Fibroblast of lung (primary cell): ENCODE measurements around the gene MARCHF6. TPM values are rescaled to one million over a fixed set of nuclear protein-coding genes. Genes with fewer than 3 reads are reported as not detected.
"Not testable (repeated sequence)": the region's sequence is repeated elsewhere in the genome, so short reads cannot be mapped to it uniquely, and the experiment has no call there.

Source experiments
- DNase-seq, 2 donors: peaks; one replicate each; pipeline versions ENCODE4 v3.0.0 to v3.0.0-alpha.2; 2010; ENCODE audit warnings: low read depth in 2 of 2
- H2AFZ ChIP-seq: 2 replicates; pipeline ENCODE4 v1.5.1; 2012; ENCODE audit warnings: low read length, control low read depth, inconsistent platforms
- H3K27ac ChIP-seq: 2 replicates; pipeline ENCODE4 v1.5.1; 2011; ENCODE audit warnings: low read length, control low read depth; ENCODE audit not compliant: insufficient read depth
- H3K27me3 ChIP-seq: 2 replicates; pipeline ENCODE4 v1.5.1; 2011; ENCODE audit warnings: mild to moderate bottlenecking, low read length; ENCODE audit not compliant: control insufficient read depth, insufficient read depth
- H3K36me3 ChIP-seq: 2 replicates; pipeline ENCODE4 v1.5.1; 2011; ENCODE audit warnings: low read length; ENCODE audit not compliant: control insufficient read depth, insufficient read depth
- H3K4me1 ChIP-seq: 2 replicates; pipeline ENCODE4 v1.5.1; 2011; ENCODE audit warnings: low read length; ENCODE audit not compliant: control insufficient read depth, insufficient read depth; ENCODE audit errors: extremely low read depth
- H3K4me2 ChIP-seq: 2 replicates; pipeline ENCODE4 v1.5.1; 2011; ENCODE audit warnings: low read length, control low read depth; ENCODE audit not compliant: insufficient read depth; ENCODE audit errors: extremely low read depth
- H3K4me3 ChIP-seq, 4 experiments: fragments of 200-600 bp in 1 of 4; sonication (generic) in 1 of 4; replicated peaks in 1 of 4; 2 replicates each; pipeline ENCODE4 v1.5.1; 2011 to 2016; ENCODE audit warnings: low read length in 4 of 4, low read depth in 3 of 4, mild to moderate bottlenecking in 3 of 4, control low read depth in 2 of 4, inconsistent platforms in 1 of 4, mixed read lengths in 1 of 4; ENCODE audit not compliant: insufficient read depth in 1 of 4; ENCODE audit errors: control extremely low read depth in 1 of 4
- H3K79me2 ChIP-seq: 2 replicates; pipeline ENCODE4 v1.5.1; 2012; ENCODE audit warnings: mild to moderate bottlenecking, low read length, inconsistent platforms; ENCODE audit not compliant: control insufficient read depth, insufficient read depth
- H3K9ac ChIP-seq: 2 replicates; pipeline ENCODE4 v1.5.1; 2011; ENCODE audit warnings: mild to moderate bottlenecking, low read length, control low read depth; ENCODE audit not compliant: insufficient read depth
- H3K9me3 ChIP-seq: 2 replicates; pipeline ENCODE4 v1.5.1; 2012; ENCODE audit warnings: low read depth, low read length; ENCODE audit not compliant: control insufficient read depth, insufficient read depth
- H4K20me1 ChIP-seq: 2 replicates; pipeline ENCODE4 v1.5.1; 2011; ENCODE audit warnings: low read length; ENCODE audit not compliant: control insufficient read depth, insufficient read depth; ENCODE audit errors: extremely low read depth
- EZH2 ChIP-seq: IDR thresholded peaks from 2 replicates; pipeline ENCODE4 v1.5.1; 2012; ENCODE audit warnings: low read length, control low read depth, mild to moderate bottlenecking; ENCODE audit errors: missing control alignments
- polyA plus RNA-seq, 2 donors: library from polyadenylated mRNA; depleted of rRNA in 1 of 2; stranded (reverse) in 1 of 2; unstranded in 1 of 2; fragments of >200 nt; gene quantifications; 2 replicates each; pipeline ENCODE4 v1.2.1, GENCODE V29; 2011 to 2012; ENCODE audit warnings: missing spikeins in 1 of 2
- total RNA-seq: library from RNA; depleted of rRNA; stranded (reverse); fragments of >200 nt; gene quantifications from 2 replicates; pipeline ENCODE4 v1.2.1, GENCODE V29; 2014
- TF ChIP-seq, protein P1 (sequence below), 2 donors: IDR thresholded peaks in 1 of 2; conservative IDR thresholded peaks in 1 of 2; 1 replicate in 1 of 2; 2 replicates in 1 of 2; pipeline ENCODE4 v1.5.1; 2011 to 2012; ENCODE audit warnings: low read length in 2 of 2, control low read depth in 1 of 2, inconsistent platforms in 1 of 2, low read depth in 1 of 2, mild to moderate bottlenecking in 1 of 2

The MARCHF6 gene
- total and polyA plus RNA-seq, 2 donors (not counting 1 experiment from before 2014, with no cell fraction given) = 67.9 to 142 TPM

DNA sequence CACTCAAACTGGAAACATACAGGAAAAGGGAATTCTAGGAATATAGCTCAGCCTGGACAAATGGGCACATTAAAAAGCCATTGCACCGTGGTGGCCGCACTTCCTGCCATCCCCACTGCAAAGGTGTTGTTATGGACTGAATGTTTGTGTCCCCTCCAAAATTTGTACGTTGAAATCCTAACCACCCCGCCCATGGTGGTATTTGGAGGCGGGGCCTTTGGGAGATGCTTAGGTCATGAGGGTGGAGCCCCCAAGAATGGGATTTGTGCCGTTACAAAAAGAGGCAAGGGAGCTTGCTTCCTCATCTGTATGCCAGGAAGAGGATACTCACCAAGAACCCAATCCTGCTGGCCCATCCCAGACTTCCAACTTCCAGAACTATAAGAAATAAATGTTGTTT is 44.7 kb upstream of the MARCHF6 start:
- TF ChIP-seq, protein P1, sequence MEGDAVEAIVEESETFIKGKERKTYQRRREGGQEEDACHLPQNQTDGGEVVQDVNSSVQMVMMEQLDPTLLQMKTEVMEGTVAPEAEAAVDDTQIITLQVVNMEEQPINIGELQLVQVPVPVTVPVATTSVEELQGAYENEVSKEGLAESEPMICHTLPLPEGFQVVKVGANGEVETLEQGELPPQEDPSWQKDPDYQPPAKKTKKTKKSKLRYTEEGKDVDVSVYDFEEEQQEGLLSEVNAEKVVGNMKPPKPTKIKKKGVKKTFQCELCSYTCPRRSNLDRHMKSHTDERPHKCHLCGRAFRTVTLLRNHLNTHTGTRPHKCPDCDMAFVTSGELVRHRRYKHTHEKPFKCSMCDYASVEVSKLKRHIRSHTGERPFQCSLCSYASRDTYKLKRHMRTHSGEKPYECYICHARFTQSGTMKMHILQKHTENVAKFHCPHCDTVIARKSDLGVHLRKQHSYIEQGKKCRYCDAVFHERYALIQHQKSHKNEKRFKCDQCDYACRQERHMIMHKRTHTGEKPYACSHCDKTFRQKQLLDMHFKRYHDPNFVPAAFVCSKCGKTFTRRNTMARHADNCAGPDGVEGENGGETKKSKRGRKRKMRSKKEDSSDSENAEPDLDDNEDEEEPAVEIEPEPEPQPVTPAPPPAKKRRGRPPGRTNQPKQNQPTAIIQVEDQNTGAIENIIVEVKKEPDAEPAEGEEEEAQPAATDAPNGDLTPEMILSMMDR (conservative IDR thresholded peaks at IDR 0.05 in 1 of 2, IDR thresholded peaks at IDR 0.05 in 1 of 2; ENCODE audit: low read depth in 1 of 2, low read length in 2 of 2) = no peak
- no peak for TF ChIP-seq EZH2

DNA sequence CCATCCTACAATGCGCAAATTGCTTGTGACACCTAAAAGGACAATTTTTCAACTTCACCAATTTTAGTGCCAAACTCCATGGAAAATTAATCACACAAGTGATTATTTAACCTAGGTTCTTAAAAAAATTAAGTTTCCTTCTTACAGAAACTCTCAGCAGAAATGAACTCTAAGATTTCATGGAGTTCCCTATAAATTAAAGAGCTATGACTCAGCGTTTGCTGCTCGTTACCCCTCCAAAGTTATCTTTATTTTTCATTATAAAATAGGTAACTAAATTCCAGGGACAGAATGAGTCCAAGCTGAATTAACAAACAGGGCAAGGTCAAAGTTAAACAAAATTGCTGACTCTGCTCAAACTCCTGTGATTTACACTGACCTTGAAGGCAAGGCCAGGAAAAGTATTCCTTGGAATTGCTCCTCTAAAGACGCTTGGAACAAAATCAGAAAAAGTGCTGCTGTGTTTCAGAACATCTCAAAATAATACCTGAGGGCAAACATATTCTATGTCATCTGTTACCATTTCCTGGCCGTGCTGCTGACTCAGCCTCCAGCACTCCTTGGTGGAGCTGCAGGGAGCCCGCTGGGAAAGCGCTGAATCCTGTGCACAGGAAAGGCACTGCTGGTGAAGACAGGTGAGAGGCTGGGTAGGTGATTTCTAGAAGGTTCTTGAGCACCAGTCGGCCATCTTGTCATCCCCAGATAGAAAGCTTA is 43.3 kb upstream of the MARCHF6 start:
- TF ChIP-seq EZH2 = no peak
- TF ChIP-seq, protein P1 (conservative IDR thresholded peaks at IDR 0.05 in 1 of 2, IDR thresholded peaks at IDR 0.05 in 1 of 2; ENCODE audit: low read depth in 1 of 2, low read length in 2 of 2) = no peak
- Histone ChIP-seq H3K4me3 (no peak overlapping the region), H3K27ac (no peak overlapping the region), H3K9me3 (no peaks in the 10 kb centered on the region), H4K20me1 (no peaks in the 10 kb centered on the region), H3K4me1 (no peaks in the 10 kb centered on the region), H2AFZ (no peak overlapping the region), H3K4me2 (no peak overlapping the region), H3K9ac (no peak overlapping the region), H3K36me3 (no peaks in the 10 kb centered on the region), H3K27me3 (no peaks in the 10 kb centered on the region), H3K79me2 (no peaks in the 10 kb centered on the region)
- peak; percentile 29 to 68 for DNase-seq

More for the DNA sequence above, 44.7 kb upstream of the MARCHF6 start:
- no peaks in the 10 kb centered on the region for H4K20me1 ChIP-seq
- no peaks in the 10 kb centered on the region for H3K36me3 ChIP-seq
- no peak overlapping the region for H3K4me2 ChIP-seq
- H3K27me3 ChIP-seq = no peaks in the 10 kb centered on the region
- no peak overlapping the region for H3K4me3 ChIP-seq
- no peak overlapping the region for H3K9ac ChIP-seq
- H3K4me1 ChIP-seq = no peaks in the 10 kb centered on the region
- no peak for DNase-seq
- no peak overlapping the region for H2AFZ ChIP-seq
- H3K79me2 ChIP-seq = no peaks in the 10 kb centered on the region
- H3K27ac ChIP-seq = no peak overlapping the region
- H3K9me3 ChIP-seq = no peaks in the 10 kb centered on the region

DNA sequence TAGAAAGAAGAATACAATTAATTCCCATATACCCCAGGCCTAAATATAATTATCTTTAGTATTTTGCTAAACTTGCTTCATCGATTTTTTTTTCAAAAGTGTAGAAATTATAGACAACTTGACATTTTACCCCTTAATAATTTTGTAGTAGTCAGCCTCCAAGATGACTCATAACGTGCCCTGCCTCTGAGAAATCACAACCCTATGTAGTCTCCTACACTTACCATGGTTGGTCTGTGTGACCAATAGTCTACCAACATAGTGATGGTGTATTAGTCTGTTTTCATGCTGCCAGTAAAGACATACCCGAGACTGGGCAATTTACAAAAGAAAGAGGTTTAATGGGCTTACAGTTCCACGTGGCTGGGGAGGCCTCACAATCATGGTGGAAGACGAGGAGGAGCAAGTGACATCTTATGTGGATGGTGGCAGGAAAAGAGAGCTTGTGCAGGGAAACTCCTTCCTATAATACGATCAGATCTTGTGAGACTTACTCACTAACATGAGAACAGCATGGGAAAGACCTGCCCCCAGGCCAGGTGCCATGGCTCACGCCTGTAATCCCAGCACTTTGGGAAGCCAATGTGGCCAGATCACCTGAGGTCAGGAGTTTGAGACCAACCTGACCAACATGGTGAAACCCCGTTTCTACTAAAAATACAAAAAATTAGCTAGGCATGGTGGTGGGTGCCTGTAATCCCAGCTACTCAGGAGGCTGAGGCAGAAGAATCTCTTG is 42.5 kb upstream of the MARCHF6 start:
- not testable (repeated sequence) for H3K9me3 ChIP-seq, H3K79me2 ChIP-seq, H3K36me3 ChIP-seq, H3K4me1 ChIP-seq, H3K4me2 ChIP-seq, H3K9ac ChIP-seq, H2AFZ ChIP-seq, H4K20me1 ChIP-seq, H3K27ac ChIP-seq, H3K27me3 ChIP-seq, H3K4me3 ChIP-seq
- peak in 1 of 2 donors; percentile 53 for DNase-seq
